HG03520 (cell line): ENCODE data around the gene AKR7A2.

Experiments used
- ATAC-seq: cut with Tn5 transposase; IDR thresholded peaks from one replicate; pipeline ENCODE4 v1.9.1; 2021; ENCODE audit warnings: mild to moderate bottlenecking, moderate library complexity; ENCODE audit not compliant: unreplicated experiment

Gene AKR7A2

DNA sequence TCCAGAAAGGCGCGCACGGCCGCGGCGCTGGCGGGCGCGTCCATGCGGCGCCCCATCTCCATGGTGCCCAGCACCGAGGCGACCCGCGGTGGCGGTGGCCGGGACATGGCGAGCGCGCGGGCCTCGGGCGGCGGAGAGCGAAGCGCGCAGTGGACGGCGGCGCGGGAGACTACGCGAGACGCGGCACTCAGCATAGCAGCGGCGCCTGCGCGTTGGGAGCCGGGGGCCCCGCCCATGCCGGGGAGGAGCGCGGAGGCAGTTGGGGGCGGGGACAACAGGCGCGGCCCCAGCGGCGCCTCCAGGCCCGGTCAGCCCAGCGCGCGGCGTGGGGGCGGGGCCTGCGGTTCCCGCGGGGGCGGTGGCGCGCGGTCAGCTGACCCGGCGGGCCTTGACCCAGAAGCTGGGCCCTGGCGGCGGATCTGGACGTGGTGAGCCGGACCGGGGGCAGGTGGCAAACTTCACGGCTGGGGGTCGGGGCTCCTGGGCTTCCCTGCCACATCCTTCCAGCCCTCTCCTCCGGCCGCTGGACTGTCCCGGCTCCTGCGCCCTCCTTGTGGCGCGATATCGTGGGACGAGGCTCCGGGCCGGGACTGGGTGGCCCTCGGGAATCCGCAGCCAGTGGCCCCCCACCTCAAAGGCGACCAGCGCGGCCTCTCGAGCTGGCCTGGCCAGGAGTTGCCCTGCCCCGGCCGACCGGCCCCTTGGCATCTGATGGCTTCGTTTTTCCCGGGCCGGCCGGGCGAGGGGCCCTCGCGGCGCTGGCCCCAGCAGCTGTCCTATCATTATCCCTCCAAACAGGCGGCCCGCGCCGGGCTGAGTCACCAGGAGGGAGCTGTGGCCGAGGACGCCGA is at the start of gene AKR7A2, which contains the start of gene SLC66A1:
AKR7A2 (minus strand) TSS at position 214 of the 851 bp plus-strand sequence; CDS start at position 194, 20 bp downstream.
SLC66A1 (plus strand) TSS at position 396 of the 851 bp plus-strand sequence. CDS start 5,352 bp downstream, outside the sequence.
- ATAC-seq, result peak; percentile 70

DNA sequence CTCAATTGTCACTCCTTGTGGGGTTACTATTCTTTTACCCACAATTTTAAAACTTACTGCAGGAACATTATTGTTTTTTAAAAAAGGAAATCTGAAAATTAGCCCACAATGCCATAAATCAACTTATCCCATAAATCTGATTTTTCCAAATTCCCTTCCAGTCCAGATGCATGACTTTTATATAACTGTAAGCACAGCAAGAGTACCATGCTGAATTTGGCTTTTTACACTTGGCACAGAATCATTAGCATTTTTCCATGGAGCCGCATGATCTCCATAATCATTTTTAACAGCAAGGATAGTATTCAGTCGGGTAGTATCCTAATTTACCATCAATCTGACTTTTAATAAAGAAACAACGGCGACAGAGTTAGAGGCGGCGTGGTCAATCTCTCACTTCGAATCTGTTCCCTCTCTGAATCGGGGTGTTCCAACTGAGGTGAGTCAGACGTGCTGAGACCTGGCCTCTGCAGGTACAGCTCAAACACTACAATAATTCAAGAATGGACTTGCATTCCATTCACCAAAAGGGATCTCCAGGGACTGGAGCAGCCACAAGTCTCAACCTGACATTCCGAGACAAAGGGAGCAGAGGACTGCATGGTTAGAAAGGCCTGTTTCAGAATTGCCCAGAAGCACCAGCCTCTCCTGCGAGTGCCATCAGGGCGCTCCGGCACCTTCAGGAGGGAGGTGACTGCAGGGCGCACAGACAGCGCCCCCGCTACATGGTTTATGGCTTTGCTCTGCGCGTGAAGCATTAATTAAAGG is 49.1 kb upstream of the AKR7A2 start:
- ATAC-seq, result no peak

DNA sequence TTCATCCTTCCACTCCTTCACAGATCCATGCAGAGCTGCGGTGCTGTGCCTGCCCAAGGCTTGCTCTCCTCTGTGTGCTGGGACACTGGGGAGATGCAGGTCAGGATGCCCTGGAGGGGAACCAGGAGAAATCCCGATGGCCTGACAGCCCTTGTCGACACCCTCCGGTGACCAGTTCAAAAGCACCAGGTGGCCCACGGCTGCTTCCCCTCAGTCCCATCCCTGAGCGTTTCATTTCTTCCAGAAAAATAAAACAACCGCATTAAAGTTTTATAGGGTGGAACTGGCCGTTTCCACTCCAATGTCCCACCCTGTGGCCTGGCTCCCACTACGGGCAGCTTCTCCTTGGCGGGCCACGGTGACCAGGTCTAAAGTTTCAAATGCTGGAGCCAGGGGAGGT is 48.5 kb upstream of the AKR7A2 start:
- no peak for ATAC-seq

DNA sequence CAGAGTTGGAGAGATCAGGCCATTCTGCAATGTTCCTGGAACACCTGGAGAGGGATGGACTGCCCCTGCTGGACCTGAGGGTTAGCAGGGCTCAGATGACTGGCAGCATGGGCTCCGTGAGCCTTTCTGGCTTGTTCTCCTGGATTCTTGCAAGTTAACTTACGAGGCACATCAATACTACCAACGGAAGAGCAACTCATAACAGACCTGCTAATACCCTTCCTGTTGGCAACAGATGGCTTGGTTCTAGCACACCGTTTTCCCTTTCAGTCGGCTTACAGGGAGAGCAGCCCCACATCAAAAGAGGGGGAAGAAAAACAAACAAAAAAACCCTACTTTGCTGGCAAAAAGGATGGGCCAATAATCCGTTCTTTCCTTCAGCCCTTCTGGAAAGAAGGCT is 48.1 kb upstream of the AKR7A2 start:
- no peak for ATAC-seq

DNA sequence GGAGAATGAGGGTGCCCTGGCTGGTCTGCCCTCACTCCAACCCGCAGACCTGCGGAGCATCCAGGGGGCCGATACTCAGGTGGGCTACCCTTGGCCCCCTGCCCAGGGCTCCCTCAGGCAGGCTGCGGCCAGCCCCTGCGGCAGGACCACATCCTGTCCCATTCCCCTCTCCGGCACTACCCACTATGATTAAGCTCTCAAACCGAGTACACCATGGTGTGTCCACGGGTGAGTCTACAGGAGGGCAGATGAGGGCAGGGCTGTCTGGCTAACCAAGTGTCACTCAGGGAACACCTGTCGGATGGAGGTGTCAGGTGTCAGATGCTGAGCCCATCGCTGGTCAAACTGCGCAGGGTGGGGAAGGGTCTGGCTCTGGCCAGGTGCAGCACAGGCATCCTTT is 47.4 kb upstream of the AKR7A2 start:
- ATAC-seq, result no peak

DNA sequence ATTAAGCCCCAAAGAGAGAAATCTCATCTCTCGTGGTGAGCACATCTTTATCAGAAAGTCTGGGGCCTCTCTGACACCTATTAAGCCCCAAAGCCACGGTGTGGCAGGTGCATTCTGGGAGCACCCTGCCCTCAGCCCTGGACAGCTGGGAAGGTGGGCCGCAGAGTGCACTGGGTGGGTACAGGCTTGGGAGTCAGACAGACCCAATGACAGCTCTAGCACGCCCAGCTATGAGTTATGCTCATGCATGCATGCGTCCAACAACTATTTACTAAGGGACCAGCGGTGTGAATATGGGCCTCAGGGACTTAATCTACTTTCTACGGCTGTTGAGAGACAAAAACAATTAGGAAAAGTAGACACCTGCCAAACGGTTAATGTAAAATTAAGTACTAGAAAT is 46.8 kb upstream of the AKR7A2 start:
- no peak for ATAC-seq

DNA sequence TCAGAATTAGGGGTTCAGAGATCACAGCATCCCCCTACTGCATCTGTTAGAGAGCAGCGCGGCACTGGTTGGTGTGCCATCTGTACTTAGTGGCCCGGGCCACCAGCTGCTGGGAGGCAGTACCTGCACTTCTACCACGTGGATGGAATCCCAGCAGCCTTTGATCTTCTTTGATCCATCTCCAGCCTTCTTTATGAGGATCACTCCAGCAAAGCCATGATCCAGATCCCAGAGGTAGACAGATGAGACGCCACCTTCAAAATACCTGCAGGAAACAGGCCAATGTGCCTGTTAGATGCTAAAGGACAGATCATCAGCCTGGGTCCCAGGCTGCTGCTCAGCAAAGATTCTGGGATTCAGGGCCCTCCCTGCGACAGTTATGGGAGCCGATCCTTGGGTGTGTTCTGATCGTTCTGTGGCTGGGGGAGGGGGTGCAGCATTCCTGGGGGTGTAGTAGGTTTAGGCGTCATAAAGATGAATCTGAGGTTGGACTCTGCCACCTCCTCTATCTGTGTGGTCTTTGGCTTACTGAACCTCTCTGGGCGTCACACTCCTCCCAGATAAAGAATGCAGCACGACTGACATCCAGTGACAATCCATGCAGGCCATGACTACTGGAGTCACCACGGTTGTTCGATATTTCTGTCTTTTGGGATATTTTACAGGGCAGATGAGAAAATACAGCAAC is 45.5 kb upstream of the AKR7A2 start:
- no peak for ATAC-seq

DNA sequence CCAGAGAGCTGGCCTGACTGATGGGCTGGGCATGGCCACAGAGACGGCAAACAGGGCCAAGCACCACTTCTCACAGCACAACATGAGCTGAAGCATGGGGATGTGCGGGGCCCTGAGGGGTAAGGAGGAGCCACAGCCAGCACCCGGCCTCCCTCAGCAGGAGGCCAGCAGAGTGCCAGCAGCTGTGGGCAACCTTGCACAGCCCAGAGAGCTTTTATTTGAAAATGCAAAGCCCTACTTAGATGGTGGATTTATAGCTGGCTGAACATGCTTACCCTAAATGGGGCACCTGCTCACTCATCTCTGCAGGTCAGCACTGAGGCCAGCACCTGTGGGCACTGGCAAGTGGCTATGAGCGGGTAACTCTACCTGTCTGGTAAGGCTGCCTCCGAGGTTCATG is 44.3 kb upstream of the AKR7A2 start:
- ATAC-seq, result no peak

DNA sequence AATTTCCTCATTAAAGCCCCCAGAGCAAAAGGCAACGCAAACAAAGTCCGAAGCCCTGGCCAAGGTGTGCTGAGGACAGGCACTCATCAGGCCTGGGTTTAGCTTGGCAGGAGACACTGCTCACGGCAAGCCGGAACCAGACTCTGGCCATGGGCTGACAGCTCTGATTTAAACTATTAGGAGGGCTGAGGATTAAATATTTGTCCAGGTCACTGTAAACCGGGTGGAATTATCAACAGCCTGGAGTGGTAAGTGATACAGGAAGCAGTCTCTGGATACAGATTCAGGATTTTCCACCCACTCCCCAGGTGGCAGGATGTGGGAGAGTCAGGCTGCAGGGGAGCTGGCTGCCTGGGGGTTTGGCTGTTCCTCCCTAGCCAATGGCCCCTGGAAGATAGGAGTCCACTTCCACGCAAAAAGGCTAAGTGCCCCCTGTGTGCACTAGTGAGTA is 42.6 kb upstream of the AKR7A2 start:
- no peak for ATAC-seq

DNA sequence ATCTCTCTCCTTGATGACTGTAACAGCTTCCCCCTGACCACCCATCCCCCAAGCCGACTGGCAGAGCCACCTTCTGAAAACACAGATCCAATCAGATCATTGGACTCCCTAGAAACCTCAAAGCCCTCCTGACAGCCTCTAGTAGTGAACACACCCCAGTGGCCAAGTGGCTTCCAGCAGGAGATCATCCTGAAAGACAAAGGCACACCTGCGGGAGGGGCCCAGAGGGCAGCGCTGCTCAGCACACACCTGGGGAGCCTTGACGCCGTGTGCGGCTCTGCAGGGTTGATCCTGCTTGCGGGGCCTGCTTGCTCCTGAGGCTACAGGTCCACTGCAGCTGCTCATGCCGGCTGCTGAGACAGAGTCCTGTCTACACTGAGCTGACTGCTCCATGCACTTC is 41.7 kb upstream of the AKR7A2 start:
- ATAC-seq, result no peak

DNA sequence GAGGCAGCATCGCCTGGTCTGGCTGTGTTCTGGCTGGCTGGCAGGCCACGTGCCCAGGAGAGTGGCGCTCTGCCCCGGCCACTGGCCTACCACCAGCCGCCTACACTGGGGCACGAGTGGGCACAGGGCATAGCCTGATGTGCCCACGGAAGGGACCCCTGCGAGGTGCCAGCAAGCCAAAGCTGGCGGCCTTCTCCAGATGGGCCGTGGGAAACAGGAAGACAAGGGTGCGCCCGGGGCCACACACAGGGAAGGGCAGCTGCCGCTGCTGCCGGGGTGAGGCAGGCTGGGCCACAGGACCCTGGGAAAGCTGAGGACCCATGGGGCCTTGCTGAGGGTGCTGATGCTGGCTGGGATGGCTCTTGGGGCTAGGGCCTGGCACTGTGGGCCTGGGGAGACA is 40.9 kb upstream of the AKR7A2 start:
- ATAC-seq, result no peak

DNA sequence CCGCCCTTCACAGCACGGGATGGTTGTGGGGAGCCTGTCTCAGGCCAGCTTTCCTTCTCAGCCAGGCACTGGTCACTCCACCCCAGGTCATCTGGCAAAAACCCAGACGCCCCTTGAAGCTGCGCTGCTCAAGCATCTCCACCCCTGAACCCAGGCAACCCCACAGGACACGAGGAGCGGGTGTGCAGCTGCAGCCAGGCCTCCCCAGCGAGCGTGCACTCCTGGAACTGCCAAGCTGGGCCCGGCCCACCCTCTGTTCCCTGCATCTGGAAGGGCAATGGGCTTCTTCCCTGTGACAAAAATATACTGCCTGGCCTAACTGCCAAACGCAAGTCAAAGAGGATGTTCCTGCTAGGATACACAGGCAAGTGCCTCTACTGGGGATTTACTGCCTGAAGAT is 39.9 kb upstream of the AKR7A2 start:
- no peak for ATAC-seq

DNA sequence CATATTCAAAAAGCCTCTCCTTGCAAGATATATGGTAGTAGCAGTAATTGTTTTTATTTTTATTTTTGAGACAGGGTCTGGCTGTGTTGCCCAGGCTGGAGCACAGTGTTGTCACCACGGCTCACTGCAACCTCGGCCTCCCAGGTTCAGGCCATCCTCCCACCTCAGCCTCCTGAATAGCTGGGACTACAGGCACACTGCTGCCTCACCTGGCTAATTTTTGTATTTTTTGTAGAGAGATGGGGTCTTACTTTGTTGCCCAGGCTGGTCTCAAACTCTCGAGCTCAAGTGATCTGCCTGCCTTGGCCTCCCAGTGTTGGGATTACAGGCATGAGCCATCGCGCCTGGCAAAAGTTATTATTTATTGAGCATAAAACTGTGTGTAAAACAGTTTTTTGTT is 38.6 kb upstream of the AKR7A2 start:
- ATAC-seq, result no peak

DNA sequence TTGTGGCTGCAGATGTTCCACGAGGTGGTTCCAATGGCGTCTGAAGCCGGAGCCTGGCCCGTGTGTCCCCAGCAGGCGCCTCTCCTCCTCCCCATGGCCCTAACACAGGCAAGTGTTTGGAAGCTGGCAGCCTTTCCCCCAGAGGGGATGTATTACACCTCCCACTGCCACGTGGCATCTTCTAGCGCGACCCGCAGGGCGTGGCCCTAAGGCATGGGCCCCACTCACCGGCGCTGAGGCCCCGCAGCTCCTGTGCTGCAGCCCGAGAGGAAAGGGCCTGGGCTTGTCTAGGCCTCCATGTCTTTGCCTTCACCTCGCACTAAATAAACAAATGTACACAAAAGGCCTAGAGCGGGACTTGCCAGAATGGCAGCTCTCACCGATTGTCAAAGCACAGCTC is 38.1 kb upstream of the AKR7A2 start:
- no peak for ATAC-seq

DNA sequence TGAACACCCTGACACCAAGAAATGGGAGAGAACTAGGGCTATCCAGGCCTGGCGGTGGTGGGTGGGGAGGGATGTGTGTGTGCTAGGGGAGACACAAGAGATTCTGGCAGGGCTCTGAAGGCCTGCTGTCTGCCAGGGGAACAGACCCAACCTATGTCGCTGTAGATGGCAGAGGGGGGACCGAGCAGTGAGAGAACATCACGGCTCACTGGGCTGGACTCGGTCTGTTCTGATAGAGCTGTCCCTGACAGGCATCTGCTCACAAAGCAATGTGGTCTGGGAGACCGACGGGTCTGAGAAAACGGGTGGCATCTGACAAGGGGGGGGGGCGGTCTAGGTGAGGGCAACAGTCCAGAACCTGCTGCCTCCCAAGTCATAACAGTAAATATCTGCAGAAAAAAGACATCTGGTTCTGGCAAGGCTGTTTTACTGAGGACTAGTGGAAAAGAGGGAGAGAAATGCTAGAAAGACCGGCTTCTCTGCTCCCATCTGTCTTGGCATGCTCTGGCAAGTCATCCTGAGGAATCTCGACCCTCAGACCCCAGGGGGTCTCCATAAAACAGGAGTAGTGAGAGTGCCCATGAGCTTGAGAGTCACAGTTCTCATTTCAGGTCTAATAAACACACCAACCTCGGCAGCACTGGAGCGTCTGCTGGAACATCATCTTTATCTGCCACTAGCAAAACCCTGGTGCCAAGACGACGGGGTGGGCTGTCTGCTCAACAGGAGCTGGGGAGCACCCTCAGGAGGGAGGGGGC is 36.7 kb upstream of the AKR7A2 start:
- ATAC-seq, result no peak

DNA sequence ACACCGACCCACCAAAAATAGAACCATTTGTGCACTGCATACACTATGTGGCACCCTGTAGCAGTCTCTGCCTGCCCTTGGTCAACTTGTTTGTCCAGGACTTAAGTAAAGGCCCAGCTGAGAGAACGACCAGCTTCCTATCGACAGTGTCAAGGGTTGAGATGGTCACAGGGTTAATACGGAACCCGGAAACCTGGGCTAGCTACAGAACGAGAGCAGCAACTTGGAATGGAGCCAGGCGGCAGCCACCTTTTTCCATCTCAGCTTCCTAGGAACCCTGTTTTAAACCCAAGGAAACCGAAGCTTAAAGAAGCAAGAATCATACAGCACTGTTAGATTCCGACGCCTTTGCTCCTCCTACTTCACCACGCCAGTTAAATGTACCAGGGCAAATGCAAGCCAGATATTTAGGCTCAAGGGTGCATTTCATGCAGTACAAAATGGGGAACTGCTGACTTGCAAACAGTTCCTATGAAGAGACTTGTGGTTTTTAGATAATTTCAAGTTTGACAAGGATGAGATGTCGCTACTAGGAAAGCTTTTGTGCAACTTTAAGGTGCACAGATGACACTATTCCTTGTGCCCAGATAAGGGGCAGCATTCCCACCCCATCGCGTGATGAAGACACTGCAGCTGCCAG is 35.7 kb upstream of the AKR7A2 start:
- ATAC-seq, result no peak

DNA sequence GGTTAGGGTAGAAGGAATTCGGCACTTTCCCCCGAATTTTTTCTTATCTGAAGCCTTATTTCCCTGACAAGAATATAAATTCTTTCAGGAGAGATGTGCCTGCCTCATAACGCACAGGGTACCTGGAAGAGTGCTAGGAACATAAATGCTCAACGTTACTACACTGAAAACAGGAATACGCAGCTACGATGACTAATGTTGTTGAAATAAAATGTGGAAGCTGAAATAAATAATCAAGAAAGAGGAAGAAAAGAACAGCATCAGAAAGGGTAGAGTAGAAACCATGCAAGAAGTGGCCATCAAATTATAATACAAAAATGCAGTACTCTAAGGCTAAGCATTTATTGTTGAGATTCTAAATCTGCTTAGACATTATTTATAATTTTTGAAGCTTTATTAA is 34.1 kb upstream of the AKR7A2 start:
- no peak for ATAC-seq

DNA sequence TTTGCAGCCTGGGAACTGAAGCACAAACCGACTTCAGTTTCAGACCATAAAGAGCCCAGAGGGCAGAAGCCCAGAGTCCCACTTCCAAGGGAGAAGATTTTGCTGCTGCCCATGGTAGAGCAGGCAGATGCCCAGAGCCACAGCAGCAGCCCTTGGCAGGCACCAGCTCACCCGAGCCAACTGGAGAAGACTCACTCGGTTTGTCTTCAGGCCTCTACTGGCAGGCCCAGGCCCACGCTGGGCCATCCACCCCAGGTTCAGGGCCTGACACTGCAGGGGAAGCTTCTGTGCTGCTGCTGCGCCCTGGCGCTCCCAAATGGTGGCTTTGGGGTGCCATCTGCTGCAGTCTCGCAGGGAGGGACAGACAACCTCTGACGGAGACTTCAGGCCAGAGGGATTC is 33.4 kb upstream of the AKR7A2 start:
- ATAC-seq, result no peak

DNA sequence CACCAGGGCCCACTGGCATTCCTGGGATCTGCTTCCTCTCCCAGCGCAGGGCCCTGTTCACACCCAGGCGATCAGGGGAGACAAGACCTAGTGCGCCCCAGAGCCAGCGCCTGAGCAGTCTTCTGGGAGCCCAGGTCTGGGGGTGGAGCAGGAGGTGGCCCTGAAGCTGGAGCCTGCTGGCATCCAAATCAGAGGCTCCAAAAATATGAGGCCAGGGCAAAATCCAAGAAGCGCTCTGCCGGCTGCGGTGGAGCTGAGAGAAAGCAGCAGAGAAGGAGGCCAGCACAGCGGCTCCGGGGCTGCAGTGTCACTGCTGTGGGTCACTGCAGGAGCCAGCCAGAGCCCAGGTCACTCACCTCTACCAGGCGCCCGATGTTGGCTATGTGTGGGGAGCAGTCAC is 32.9 kb upstream of the AKR7A2 start:
- ATAC-seq, result no peak

DNA sequence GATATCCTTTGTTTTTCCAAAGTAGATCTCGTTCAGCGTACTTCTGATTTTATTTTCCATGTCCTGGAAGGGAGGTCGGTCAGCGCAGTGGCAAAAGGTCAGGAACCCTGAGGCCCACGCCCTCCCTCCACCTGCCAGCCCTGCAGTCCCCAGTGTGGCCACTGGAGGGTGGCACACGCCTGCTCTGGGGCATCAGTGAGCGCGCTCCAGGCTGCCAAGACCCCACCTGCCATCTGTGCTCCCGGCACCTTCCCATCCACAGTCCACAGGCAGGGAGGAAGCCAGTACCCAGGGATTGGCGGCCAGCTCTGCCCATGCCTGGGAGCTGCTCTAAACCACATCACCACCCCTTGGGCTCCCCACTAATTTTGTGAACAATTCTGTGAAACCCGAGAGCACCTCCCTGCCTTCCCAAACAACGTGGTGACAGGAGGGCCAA is 32.4 kb upstream of the AKR7A2 start:
- ATAC-seq, result no peak
